HUES48 (cell line): Measurements from ENCODE around the gene DCDC1.

Source experiments
- H3K27ac ChIP-seq: one replicate; pipeline ENCODE4 v1.7.0; 2013; ENCODE audit warnings: low read depth, low read length, inconsistent platforms
- H3K27me3 ChIP-seq: 2 replicates; pipeline ENCODE4 v1.6.1; 2013; ENCODE audit warnings: mild to moderate bottlenecking, low read length; ENCODE audit not compliant: control insufficient read depth, insufficient read depth
- H3K36me3 ChIP-seq: 2 replicates; pipeline ENCODE4 v1.6.1; 2013; ENCODE audit warnings: low read length; ENCODE audit not compliant: control insufficient read depth, insufficient read depth
- H3K4me1 ChIP-seq: 2 replicates; pipeline ENCODE4 v1.6.1; 2013; ENCODE audit warnings: mild to moderate bottlenecking, low read length; ENCODE audit not compliant: control insufficient read depth, insufficient read depth
- H3K4me3 ChIP-seq: 2 replicates; pipeline ENCODE4 v1.5.1; 2013; ENCODE audit warnings: mild to moderate bottlenecking, low read depth, low read length
- H3K9ac ChIP-seq: 2 replicates; pipeline ENCODE4 v1.6.1; 2013; ENCODE audit warnings: mild to moderate bottlenecking, low read depth, low read length, moderate library complexity
- H3K9me3 ChIP-seq: 2 replicates; pipeline ENCODE4 v1.6.1; 2013; ENCODE audit warnings: low read length; ENCODE audit not compliant: control insufficient read depth, insufficient read depth

Gene DCDC1

DNA sequence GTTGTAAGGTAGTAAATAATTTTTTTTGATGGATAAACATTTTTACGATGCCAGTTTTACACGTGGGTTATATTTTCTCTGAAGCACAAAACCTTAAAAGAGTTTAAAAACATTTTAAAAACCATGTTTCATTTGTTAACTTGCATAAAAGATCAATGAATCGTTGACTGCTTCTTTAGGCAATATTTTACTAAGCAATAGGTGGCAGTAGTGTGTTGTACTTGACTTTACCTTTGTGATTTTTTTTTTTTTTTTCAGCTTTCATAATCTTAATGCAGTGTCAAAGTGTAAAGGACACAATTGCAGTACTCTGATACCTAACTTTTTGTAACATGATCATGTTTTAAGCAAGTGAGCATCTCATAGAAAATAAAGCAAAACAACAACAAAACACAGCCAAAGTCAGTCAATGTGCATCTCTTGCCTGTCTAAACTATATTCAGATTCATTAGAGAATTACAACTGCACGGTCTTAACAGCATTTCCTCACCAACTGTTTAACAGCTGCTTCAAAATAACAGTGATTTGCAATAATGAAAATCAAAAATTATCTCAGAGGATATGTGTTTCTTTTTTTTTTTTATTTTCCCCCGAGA lies 27.8 kb upstream of the DCDC1 start:
- H3K36me3 ChIP-seq: no peaks in the 10 kb centered on the region
- no peak overlapping the region for H3K9ac ChIP-seq
- H3K9me3 ChIP-seq: no peaks in the 10 kb centered on the region
- no peaks in the 10 kb centered on the region for H3K4me1 ChIP-seq
- no peak overlapping the region for H3K27ac ChIP-seq
- no peaks in the 10 kb centered on the region for H3K27me3 ChIP-seq
- no peak overlapping the region for H3K4me3 ChIP-seq

DNA sequence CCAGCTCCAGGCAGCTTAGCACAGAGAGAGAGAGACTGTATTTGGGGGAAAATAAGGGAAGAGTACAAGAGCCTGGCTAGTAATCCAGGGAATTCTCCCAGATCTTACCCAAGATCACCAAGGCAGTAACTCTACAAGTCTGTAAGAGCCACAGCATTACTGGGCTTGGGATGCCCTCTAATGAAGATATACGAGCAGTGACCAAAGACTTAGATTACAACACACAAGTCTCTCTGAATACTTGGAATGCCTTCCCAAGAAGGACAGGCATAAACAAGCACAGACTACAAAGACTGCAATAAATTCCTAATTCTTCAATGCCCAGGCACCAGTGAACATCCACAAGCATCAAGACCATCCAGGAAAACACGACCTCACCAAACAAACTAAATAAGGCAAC lies 17.8 kb upstream of the DCDC1 start:
- Histone ChIP-seq H3K4me3 (no peak overlapping the region), H3K27me3 (no peaks in the 10 kb centered on the region), H3K27ac (no peak overlapping the region), H3K9me3 (no peaks in the 10 kb centered on the region), H3K36me3 (no peaks in the 10 kb centered on the region), H3K9ac (no peak overlapping the region), H3K4me1 (0 out of 2 replicates have a peak, but pooled peaks cover 9% of the 10 kb centered on the region)

DNA sequence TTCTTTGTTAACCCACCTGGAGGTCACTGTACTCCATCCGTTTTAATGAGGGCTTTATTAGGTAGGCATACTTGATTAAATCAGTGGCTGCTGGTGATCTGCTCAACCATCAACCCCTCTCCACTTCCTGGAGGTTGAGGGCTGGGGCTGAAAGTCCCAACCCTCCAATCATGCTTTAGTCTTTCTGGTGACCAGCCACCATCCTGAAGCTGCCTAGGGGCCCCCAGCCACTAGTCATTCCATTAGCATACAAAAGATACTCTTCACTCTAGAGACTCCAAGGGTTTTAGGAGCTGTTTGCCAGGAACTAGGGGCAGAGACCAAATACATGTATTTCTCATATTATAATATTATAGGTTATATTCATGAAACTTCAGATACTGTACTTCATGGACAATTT lies 13.6 kb upstream of the DCDC1 start:
- Histone ChIP-seq H3K36me3 (no peaks in the 10 kb centered on the region), H3K27ac (no peak overlapping the region), H3K27me3 (no peaks in the 10 kb centered on the region), H3K4me3 (no peak overlapping the region), H3K9ac (no peak overlapping the region), H3K4me1 (0 out of 2 replicates have a peak, but pooled peaks cover 9% of the 10 kb centered on the region), H3K9me3 (no peaks in the 10 kb centered on the region)

DNA sequence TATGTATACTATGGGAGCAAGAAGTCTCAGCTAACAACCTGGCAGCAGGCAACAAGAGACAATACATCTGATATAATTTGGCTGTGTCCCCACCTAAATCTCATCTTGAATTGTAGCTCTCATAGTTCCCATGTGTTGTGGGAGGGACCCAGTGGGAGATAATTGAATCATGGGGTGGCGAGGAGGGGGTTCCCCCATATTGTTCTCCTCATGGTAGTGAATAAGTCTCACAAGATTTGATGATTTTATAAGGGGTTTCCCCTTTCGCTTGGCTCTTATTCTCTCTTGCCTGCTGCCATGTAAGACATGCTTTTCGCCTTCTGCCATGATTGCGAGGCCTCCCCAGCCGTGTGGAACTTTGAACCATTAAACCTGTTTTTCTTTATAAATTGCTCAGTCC lies 6.3 kb upstream of the DCDC1 start:
- 0 out of 2 replicates have a peak, but pooled peaks cover 2% of the 10 kb centered on the region for H3K4me1 ChIP-seq
- H3K36me3 ChIP-seq: peaks cover 3% of the 10 kb centered on the region; the same call in 1 of the 2 replicates
- no peak overlapping the region for H3K4me3 ChIP-seq
- no peak overlapping the region for H3K27ac ChIP-seq
- H3K9ac ChIP-seq: no peak overlapping the region
- H3K27me3 ChIP-seq: no peaks in the 10 kb centered on the region
- H3K9me3 ChIP-seq: no peaks in the 10 kb centered on the region

DNA sequence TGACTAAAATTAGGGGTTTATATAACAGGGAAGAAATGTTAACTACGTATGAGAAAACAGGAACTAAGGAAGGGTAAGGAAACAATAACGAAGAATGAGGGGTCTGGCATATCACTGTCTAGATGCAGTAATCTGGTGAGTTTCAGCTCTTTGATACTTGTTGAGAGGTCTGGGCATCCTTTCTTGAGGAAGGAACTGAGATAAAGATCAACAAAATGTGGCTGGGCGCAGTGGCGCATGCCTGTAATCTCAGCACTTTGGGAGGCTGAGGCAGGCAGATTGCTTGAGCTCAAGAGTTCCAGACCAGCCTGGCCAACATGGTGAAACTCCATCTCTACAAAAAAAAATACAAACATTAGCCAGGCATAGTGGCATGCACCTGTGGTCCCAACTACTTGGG lies 2.7 kb downstream of the DCDC1 start:
- no peaks in the 10 kb centered on the region for H3K27me3 ChIP-seq
- H3K9me3 ChIP-seq: no peaks in the 10 kb centered on the region
- H3K4me1 ChIP-seq: peaks cover 15% of the 10 kb centered on the region
- H3K9ac ChIP-seq: no peak overlapping the region
- no peaks in the 10 kb centered on the region for H3K36me3 ChIP-seq
- no peak overlapping the region for H3K27ac ChIP-seq
- no peak overlapping the region for H3K4me3 ChIP-seq

DNA sequence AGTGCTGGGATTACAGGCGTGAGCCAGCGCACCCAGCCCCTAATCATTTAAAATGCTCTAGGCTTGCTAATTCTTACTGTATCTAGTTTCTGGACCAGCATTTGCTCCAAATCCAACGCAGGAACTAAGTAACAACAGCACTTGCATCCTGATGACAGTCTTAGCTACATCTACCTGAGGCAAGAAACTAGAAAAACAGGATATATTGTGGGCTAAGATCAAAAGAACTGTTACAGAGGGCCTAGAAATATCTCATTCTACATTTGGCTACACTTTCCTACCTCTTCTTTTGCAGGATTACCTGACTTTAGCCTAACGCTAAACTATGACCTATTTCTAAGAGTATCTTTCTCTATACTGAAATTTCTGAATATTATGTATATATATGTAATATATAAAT lies 7.8 kb downstream of the DCDC1 start:
- no peaks in the 10 kb centered on the region for H3K36me3 ChIP-seq
- no peak overlapping the region for H3K4me3 ChIP-seq
- no peaks in the 10 kb centered on the region for H3K27me3 ChIP-seq
- peaks cover 8% of the 10 kb centered on the region for H3K4me1 ChIP-seq
- H3K27ac ChIP-seq: no peak overlapping the region
- H3K9ac ChIP-seq: no peak overlapping the region
- no peaks in the 10 kb centered on the region for H3K9me3 ChIP-seq

DNA sequence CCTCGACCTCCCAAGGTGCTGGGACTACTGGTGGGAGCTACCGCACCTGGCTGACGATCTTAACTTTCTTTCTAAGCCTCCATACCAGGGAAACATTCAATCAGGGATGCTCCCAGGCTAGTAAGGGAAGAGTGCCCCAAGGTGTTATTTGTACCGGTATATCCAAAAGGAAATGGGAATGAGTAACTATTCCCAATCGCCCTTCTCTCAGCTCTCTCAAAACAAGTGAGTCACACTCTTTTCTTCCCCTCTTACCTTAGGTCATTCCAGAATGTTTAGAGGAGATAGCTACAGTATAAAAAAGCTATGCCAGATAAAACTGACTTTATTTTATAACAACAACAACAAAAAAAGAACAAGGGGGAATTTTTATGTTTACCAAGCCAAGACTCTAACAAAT lies 13.7 kb downstream of the DCDC1 start:
- Histone ChIP-seq H3K9me3 (no peaks in the 10 kb centered on the region), H3K4me1 (peaks cover 10% of the 10 kb centered on the region; the same call in 1 of the 2 replicates)

DNA sequence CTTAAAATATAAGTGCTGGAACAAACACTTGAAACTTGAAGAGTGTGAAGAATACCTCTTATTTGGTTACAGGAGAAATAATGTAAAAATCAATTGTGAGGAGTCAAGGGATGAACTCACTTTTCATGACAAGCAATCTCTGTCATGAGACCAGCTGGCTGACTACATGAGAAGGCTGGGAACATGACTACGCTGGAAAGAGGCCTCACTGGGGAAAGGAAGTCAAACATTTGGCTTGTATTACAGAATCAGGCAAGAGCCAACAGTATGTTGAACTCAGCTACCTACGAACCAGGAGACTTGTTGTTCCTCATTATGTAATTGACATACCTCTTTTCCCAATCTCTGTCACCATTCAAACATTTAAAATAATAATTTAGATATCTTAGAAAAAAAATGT lies 14.4 kb downstream of the DCDC1 start:
- Histone ChIP-seq H3K4me1 (peaks cover 10% of the 10 kb centered on the region; the same call in 1 of the 2 replicates), H3K4me3 (no peak overlapping the region), H3K27me3 (no peaks in the 10 kb centered on the region), H3K9ac (no peak overlapping the region), H3K36me3 (no peaks in the 10 kb centered on the region), H3K27ac (no peak overlapping the region), H3K9me3 (no peaks in the 10 kb centered on the region)

More for the DNA sequence above, 13.7 kb downstream of the DCDC1 start:
- H3K4me3 ChIP-seq: no peak overlapping the region
- H3K27ac ChIP-seq: no peak overlapping the region
- no peak overlapping the region for H3K9ac ChIP-seq
- no peaks in the 10 kb centered on the region for H3K27me3 ChIP-seq
- H3K36me3 ChIP-seq: no peaks in the 10 kb centered on the region

DNA sequence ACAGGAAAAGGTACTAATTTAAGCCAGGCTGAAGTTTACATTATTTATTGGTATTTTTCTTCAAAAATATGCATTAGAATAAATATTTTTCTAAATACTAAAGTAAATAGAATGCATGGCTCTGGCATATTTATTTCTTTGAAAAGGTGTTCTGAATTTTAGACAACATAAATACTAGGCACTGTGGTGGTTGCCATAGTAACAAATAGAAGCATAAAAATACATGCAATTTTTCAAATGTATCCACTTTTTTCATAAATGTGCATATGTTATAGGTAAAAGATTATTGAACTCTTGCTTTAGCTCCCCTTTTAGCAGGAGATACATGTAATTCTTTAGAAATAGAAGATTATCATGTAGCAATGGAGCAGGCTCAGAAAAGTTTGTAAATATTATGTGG lies 18.4 kb downstream of the DCDC1 start:
- Histone ChIP-seq H3K9ac (no peak overlapping the region), H3K4me1 (peaks cover 10% of the 10 kb centered on the region; the same call in 1 of the 2 replicates), H3K9me3 (no peaks in the 10 kb centered on the region), H3K36me3 (no peaks in the 10 kb centered on the region), H3K27ac (no peak overlapping the region), H3K27me3 (no peaks in the 10 kb centered on the region), H3K4me3 (no peak overlapping the region)

DNA sequence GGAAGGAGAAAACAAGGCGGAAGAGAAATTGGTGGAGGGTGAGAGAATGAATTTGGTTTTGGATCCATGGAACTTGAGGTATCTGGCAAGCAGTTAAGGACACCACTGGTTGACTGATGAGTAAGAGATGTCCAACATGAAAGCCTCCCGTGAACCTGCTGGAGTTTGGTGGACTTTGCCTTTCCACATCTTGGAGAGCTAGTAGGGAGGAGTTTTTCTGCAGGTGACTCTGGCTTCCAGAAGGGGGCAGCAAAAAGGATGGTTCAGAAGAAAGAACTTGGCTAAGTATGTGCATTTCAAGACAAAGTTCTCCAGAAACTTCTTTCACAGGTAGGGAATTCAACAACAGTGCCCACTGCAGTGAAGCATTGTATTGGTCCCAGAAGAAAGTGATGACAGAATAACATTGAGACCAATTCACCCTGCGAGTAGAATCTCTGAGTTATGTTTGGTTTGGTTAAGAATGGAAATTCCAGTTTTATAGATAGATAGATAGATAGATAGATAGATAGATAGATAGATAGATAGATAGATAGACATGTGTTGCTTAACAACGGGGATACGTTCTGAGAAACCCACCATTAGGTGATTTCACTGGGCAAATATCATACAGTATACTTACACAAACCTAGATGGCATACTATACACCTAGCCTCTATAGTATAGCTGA lies 28.5 kb downstream of the DCDC1 start:
- H3K27ac ChIP-seq: no peak overlapping the region
- no peaks in the 10 kb centered on the region for H3K36me3 ChIP-seq
- H3K4me1 ChIP-seq: 0 out of 2 replicates have a peak, but pooled peaks cover 5% of the 10 kb centered on the region
- no peak overlapping the region for H3K9ac ChIP-seq
- no peak overlapping the region for H3K4me3 ChIP-seq
- H3K27me3 ChIP-seq: no peaks in the 10 kb centered on the region
- no peaks in the 10 kb centered on the region for H3K9me3 ChIP-seq

DNA sequence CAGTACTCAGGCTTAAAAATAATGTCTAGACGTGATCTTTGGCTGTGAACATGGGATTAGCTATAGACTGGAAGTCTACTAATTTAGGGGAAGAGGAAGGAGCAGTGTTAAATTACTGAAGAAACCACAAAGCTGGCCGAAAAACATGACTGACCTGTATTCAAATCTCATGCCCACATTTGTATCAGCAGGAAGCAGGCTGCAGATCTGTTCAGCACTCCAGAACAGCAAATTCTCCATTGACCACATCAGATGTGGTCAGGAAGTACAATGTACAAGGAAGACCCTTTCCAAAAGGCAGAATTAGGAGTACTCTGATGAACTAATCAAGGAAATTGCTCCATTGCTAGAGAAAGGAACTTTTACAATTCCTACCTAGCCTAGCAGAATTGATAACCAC lies 31.7 kb downstream of the DCDC1 start:
- H3K9ac ChIP-seq: no peak overlapping the region
- no peaks in the 10 kb centered on the region for H3K36me3 ChIP-seq
- no peak overlapping the region for H3K27ac ChIP-seq
- peaks cover 15% of the 10 kb centered on the region for H3K9me3 ChIP-seq
- no peak overlapping the region for H3K4me3 ChIP-seq
- H3K4me1 ChIP-seq: 0 out of 2 replicates have a peak, but pooled peaks cover 5% of the 10 kb centered on the region
- H3K27me3 ChIP-seq: no peaks in the 10 kb centered on the region
